HepG2 (cell line): ENCODE data around the gene ITIH1. TPM values are rescaled to one million over a fixed set of nuclear protein-coding genes. Genes with fewer than 3 reads are reported as not detected.

ENCODE experiments used
- ESRRA ChIP-seq: sonication (generic); formaldehyde crosslinking; IDR thresholded peaks from 2 replicates; pipeline ENCODE4 v1.5.1; 2020; ENCODE audit warnings: mild to moderate bottlenecking, low read depth, missing genetic modification reagents
- ETV6 ChIP-seq: sonication (generic); formaldehyde crosslinking; conservative IDR thresholded peaks from 2 replicates; pipeline ENCODE4 v1.4.0; 2020; ENCODE audit warnings: missing genetic modification reagents
- FOXO1 ChIP-seq: sonication (generic); formaldehyde crosslinking; IDR thresholded peaks from 2 replicates; pipeline ENCODE4 v1.4.0; 2020; ENCODE audit warnings: missing genetic modification reagents
- GLI4 ChIP-seq: sonication (generic); formaldehyde crosslinking; IDR thresholded peaks from 2 replicates; pipeline ENCODE4 v1.5.1; 2020; ENCODE audit warnings: missing genetic modification reagents, mild to moderate bottlenecking, moderate library complexity, borderline replicate concordance
- HIVEP1 ChIP-seq: sonication (generic); formaldehyde crosslinking; IDR thresholded peaks from 2 replicates; pipeline ENCODE4 v1.4.0; 2020; ENCODE audit warnings: mild to moderate bottlenecking, missing genetic modification reagents
- IRX3 ChIP-seq: sonication (generic); formaldehyde crosslinking; IDR thresholded peaks from 2 replicates; pipeline ENCODE4 v1.8.1; 2023; ENCODE audit warnings: mild to moderate bottlenecking, low read depth, missing genetic modification reagents, borderline replicate concordance
- KLF13 ChIP-seq: sonication (generic); formaldehyde crosslinking; IDR thresholded peaks from 2 replicates; pipeline ENCODE4 v1.4.0; 2020; ENCODE audit warnings: mild to moderate bottlenecking, missing genetic modification reagents
- KLF16 ChIP-seq, 2 experiments: sonication (generic) in 1 of 2; formaldehyde crosslinking in 1 of 2; IDR thresholded peaks; 2 replicates each; pipeline versions ENCODE4 v1.6.1 to v1.8.0; 2016 to 2023; ENCODE audit warnings: missing genetic modification reagents in 2 of 2, missing compliant biosample characterization in 1 of 2
- MTF1 ChIP-seq: sonication (generic); formaldehyde crosslinking; IDR thresholded peaks from 2 replicates; pipeline ENCODE4 v1.5.0; 2020; ENCODE audit warnings: missing genetic modification reagents
- NR2F2 ChIP-seq: IDR thresholded peaks from 2 replicates; pipeline ENCODE4 v1.6.1; 2012; ENCODE audit warnings: low read depth, inconsistent platforms, borderline replicate concordance
- RAD51 ChIP-seq: fragments of 450-650 bp; IDR thresholded peaks from 2 replicates; pipeline ENCODE4 v1.6.1; 2016; ENCODE audit warnings: borderline replicate concordance
- SMAD9 ChIP-seq: sonication (generic); formaldehyde crosslinking; IDR thresholded peaks from 2 replicates; pipeline ENCODE4 v1.5.1; 2020; ENCODE audit warnings: mild to moderate bottlenecking, missing genetic modification reagents
- SMARCC2 ChIP-seq: fragments of 450-650 bp; IDR thresholded peaks from 2 replicates; pipeline ENCODE4 v1.6.1; 2017; ENCODE audit warnings: antibody characterized with exemption, mild to moderate bottlenecking
- TEAD3 ChIP-seq: optimal IDR thresholded peaks from 2 replicates; pipeline ENCODE3; 2016; ENCODE audit warnings: borderline replicate concordance
- TOPORS ChIP-seq: sonication (generic); formaldehyde crosslinking; IDR thresholded peaks from 2 replicates; pipeline ENCODE4 v1.8.0; 2023; ENCODE audit warnings: mild to moderate bottlenecking, missing genetic modification reagents
- ZFP36 ChIP-seq: fragments of 150-350 bp; IDR thresholded peaks from 2 replicates; pipeline ENCODE4 v1.6.1; 2018; ENCODE audit warnings: borderline replicate concordance, low read length, low read depth; ENCODE audit not compliant: partially characterized antibody
- ZKSCAN8 ChIP-seq: IDR thresholded peaks from 2 replicates; pipeline ENCODE4 v1.6.1; 2016; ENCODE audit warnings: borderline replicate concordance, missing genetic modification reagents, missing compliant biosample characterization
- ZNF326 ChIP-seq: sonication (generic); formaldehyde crosslinking; IDR thresholded peaks from 2 replicates; pipeline ENCODE4 v1.4.0; 2020; ENCODE audit warnings: missing genetic modification reagents, borderline replicate concordance
- ZNF44 ChIP-seq: sonication (generic); formaldehyde crosslinking; IDR thresholded peaks from 2 replicates; pipeline ENCODE4 v1.5.1; 2020; ENCODE audit warnings: mild to moderate bottlenecking, missing genetic modification reagents
- ZNF484 ChIP-seq: sonication (generic); formaldehyde crosslinking; IDR thresholded peaks from 2 replicates; pipeline ENCODE4 v1.5.1; 2020; ENCODE audit warnings: mild to moderate bottlenecking, low read depth, missing genetic modification reagents, borderline replicate concordance
- ZNF674 ChIP-seq: sonication (generic); formaldehyde crosslinking; IDR thresholded peaks from 2 replicates; pipeline ENCODE4 v1.5.0; 2020; ENCODE audit warnings: low read depth, mild to moderate bottlenecking, missing genetic modification reagents
- ZNF878 ChIP-seq: sonication (generic); formaldehyde crosslinking; IDR thresholded peaks from 2 replicates; pipeline ENCODE4 v1.8.1; 2023; ENCODE audit warnings: mild to moderate bottlenecking, missing genetic modification reagents, moderate library complexity
- polyA plus RNA-seq, 8 experiments: library from polyadenylated mRNA; depleted of rRNA in 3 of 8; stranded (reverse) in 7 of 8; unstranded in 1 of 8; fragments of >200 nt; fragmentation: Illumina TruSeq in 4 of 8; extraction: Trizol in 4 of 8; gene quantifications; 2 replicates each; pipeline versions ENCODE4 v1.2.1 to v1.2.3, GENCODE V29; 2011 to 2016; ENCODE audit warnings: low read depth in 4 of 8, missing spikeins in 1 of 8, mixed read lengths in 1 of 8; ENCODE audit not compliant: insufficient read depth in 1 of 8
- total RNA-seq, 5 experiments: library from RNA; depleted of rRNA; stranded (reverse); fragments of >200 nt; fragmentation: Illumina TruSeq; extraction: Trizol; gene quantifications; 2 replicates each; pipeline ENCODE4 v1.2.3, GENCODE V29; 2016; ENCODE audit warnings: low read depth in 1 of 5
- TF ChIP-seq, protein P1 (sequence below): sonication (generic); formaldehyde crosslinking; IDR thresholded peaks from 2 replicates; pipeline ENCODE4 v1.4.0; 2020; ENCODE audit warnings: missing genetic modification reagents, borderline replicate concordance
- TF ChIP-seq, protein P2 (sequence below): IDR thresholded peaks from 2 replicates; pipeline ENCODE4 v1.6.1; 2016; ENCODE audit warnings: low read depth, borderline replicate concordance
- TF ChIP-seq, protein P3 (sequence below): sonication (generic); formaldehyde crosslinking; IDR thresholded peaks from 2 replicates; pipeline ENCODE4 v1.8.0; 2022; ENCODE audit warnings: mild to moderate bottlenecking, missing genetic modification reagents, moderate library complexity
- TF ChIP-seq, protein P4 (sequence below), 2 experiments: IDR thresholded peaks; 2 replicates each; pipeline ENCODE4 v1.6.1; 2011 to 2012; ENCODE audit warnings: low read length in 2 of 2, borderline replicate concordance in 1 of 2, low read depth in 1 of 2, mild to moderate bottlenecking in 1 of 2, moderate library complexity in 1 of 2

The ITIH1 gene
- total and polyA plus RNA-seq, 2 of the 13 experiments (the other 11 are each of a cell fraction or from before 2014, with no cell fraction given): 12.3 to 19.6 TPM

DNA sequence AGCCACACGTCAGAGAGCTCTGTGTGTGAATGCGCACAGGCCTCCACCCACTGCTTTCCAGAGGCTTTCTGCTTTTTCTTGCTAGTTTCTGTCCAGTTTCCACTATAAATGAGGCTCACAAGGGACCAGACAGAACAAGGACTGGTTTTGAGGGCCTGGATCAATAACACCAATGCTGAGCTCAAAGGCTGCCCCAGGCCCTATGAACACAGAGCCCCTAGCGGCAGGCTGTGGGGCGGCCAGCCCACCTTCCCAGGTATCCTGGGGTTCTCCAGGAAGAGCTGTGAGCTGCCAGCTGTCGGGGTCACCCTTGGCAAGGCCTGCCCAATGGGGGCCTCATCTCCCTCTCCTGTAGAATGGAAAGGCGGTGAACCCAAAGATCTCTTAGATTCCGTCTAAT, 15.0 kb downstream of the ITIH1 start (continued):
- TF ChIP-seq SMARCC2: no peak
- TF ChIP-seq MTF1 (CRISPR knock-in tag): no peak
- TF ChIP-seq ZKSCAN8: no peak
- TF ChIP-seq, protein P1, sequence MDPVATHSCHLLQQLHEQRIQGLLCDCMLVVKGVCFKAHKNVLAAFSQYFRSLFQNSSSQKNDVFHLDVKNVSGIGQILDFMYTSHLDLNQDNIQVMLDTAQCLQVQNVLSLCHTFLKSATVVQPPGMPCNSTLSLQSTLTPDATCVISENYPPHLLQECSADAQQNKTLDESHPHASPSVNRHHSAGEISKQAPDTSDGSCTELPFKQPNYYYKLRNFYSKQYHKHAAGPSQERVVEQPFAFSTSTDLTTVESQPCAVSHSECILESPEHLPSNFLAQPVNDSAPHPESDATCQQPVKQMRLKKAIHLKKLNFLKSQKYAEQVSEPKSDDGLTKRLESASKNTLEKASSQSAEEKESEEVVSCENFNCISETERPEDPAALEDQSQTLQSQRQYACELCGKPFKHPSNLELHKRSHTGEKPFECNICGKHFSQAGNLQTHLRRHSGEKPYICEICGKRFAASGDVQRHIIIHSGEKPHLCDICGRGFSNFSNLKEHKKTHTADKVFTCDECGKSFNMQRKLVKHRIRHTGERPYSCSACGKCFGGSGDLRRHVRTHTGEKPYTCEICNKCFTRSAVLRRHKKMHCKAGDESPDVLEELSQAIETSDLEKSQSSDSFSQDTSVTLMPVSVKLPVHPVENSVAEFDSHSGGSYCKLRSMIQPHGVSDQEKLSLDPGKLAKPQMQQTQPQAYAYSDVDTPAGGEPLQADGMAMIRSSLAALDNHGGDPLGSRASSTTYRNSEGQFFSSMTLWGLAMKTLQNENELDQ: no peak
- TF ChIP-seq HIVEP1 (CRISPR knock-in tag): no peak
- no peak for TF ChIP-seq ZFP36
- TF ChIP-seq KLF13: no peak
- no peak for TF ChIP-seq IRX3 (CRISPR knock-in tag)
- no peak for TF ChIP-seq ZNF484
- TF ChIP-seq GLI4 (CRISPR knock-in tag): no peak
- TF ChIP-seq ZNF326 (CRISPR knock-in tag): no peak
- TF ChIP-seq ZNF44 (CRISPR knock-in tag): no peak
- TF ChIP-seq, protein P2, sequence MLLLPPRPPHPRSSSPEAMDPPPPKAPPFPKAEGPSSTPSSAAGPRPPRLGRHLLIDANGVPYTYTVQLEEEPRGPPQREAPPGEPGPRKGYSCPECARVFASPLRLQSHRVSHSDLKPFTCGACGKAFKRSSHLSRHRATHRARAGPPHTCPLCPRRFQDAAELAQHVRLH (CRISPR knock-in tag): no peak
- TF ChIP-seq TOPORS (CRISPR knock-in tag): no peak
- TF ChIP-seq TEAD3 (CRISPR knock-in tag): no peak
- no peak for TF ChIP-seq RAD51
- TF ChIP-seq ZNF878: no peak
- no peak; the same call in 1 of the 2 replicates for TF ChIP-seq ESRRA (CRISPR knock-in tag)
- TF ChIP-seq, protein P3, sequence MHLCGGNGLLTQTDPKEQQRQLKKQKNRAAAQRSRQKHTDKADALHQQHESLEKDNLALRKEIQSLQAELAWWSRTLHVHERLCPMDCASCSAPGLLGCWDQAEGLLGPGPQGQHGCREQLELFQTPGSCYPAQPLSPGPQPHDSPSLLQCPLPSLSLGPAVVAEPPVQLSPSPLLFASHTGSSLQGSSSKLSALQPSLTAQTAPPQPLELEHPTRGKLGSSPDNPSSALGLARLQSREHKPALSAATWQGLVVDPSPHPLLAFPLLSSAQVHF (CRISPR knock-in tag): no peak
- TF ChIP-seq, protein P4, sequence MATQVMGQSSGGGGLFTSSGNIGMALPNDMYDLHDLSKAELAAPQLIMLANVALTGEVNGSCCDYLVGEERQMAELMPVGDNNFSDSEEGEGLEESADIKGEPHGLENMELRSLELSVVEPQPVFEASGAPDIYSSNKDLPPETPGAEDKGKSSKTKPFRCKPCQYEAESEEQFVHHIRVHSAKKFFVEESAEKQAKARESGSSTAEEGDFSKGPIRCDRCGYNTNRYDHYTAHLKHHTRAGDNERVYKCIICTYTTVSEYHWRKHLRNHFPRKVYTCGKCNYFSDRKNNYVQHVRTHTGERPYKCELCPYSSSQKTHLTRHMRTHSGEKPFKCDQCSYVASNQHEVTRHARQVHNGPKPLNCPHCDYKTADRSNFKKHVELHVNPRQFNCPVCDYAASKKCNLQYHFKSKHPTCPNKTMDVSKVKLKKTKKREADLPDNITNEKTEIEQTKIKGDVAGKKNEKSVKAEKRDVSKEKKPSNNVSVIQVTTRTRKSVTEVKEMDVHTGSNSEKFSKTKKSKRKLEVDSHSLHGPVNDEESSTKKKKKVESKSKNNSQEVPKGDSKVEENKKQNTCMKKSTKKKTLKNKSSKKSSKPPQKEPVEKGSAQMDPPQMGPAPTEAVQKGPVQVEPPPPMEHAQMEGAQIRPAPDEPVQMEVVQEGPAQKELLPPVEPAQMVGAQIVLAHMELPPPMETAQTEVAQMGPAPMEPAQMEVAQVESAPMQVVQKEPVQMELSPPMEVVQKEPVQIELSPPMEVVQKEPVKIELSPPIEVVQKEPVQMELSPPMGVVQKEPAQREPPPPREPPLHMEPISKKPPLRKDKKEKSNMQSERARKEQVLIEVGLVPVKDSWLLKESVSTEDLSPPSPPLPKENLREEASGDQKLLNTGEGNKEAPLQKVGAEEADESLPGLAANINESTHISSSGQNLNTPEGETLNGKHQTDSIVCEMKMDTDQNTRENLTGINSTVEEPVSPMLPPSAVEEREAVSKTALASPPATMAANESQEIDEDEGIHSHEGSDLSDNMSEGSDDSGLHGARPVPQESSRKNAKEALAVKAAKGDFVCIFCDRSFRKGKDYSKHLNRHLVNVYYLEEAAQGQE (IDR thresholded peaks at IDR 0.05; ENCODE audit: borderline replicate concordance in 1 of 2, low read depth in 1 of 2, low read length in 2 of 2): no peak
- TF ChIP-seq NR2F2: no peak
- no peak for TF ChIP-seq FOXO1 (CRISPR knock-in tag)
- no peak for TF ChIP-seq SMAD9 (CRISPR knock-in tag)
- no peak for TF ChIP-seq ETV6
- TF ChIP-seq ZNF674: no peak
- no peak for TF ChIP-seq KLF16 (CRISPR knock-in tag; IDR thresholded peaks at IDR 0.05)
